Breast epithelium (tissue), 3 donors: ENCODE measurements around the gene MARS1.

ENCODE experiments used
- CTCF ChIP-seq, 3 donors: fragments of 450-650 bp; IDR thresholded peaks; one replicate each; pipeline ENCODE4 v1.5.1; 2016 to 2017; ENCODE audit warnings: antibody characterized with exemption in 3 of 3, mild to moderate bottlenecking in 3 of 3, moderate library complexity in 3 of 3
- POLR2A ChIP-seq: fragments of 450-650 bp; IDR thresholded peaks from one replicate; pipeline ENCODE4 v1.6.1; 2016; ENCODE audit warnings: antibody characterized with exemption, mild to moderate bottlenecking, moderate library complexity
- POLR2AphosphoS5 ChIP-seq, 3 donors: sonication (generic); formaldehyde crosslinking; IDR thresholded peaks; one replicate each; pipeline ENCODE4 v1.6.1; 2017; ENCODE audit warnings: antibody characterized with exemption in 3 of 3

GRCh38 chr12:57543581-57543980, 55.7 kb downstream of the MARS1 start:
- no peak for TF ChIP-seq CTCF (IDR thresholded peaks at IDR 0.05)
- no peak for TF ChIP-seq POLR2A
- TF ChIP-seq POLR2AphosphoS5 (IDR thresholded peaks at IDR 0.05) = no peak
